ENCODE measurements around the gene MMP11.

DNA sequence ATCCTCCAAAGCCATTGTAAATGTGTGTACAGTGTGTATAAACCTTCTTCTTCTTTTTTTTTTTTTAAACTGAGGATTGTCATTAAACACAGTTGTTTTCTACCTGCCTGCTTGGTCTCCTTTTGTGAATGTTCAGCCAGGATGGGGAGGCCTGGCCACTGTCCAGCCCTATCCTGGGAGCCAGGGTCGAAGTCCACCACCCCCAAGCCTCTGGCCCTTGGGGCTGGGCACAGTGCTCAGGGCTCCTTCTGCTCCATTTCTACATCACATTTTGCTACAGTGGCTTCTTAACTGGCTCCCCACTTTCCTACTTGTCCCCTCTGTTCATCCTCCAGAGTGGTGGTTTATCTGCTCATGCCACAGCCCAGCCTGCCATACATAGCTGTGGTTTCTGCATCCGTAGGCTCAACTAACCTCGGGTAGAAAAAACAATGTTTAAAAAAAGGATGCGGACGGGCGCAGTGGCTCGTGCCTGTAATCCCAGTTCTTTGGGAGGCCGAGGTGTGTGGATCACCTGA is 11.6 kb downstream of the MMP11 start:
- TF ChIP-seq CTCF (IDR thresholded peaks at IDR 0.05), result no peak
- no peak for TF ChIP-seq POLR2A (IDR thresholded peaks at IDR 0.05)

Data from ovary (tissue), 3 donors.